ENCODE data around the gene ADAM8. TPM values are rescaled to one million over a fixed set of nuclear protein-coding genes. Genes with fewer than 3 reads are reported as not detected.

ADAM8 gene
- total and polyA plus RNA-seq, 2 of the 4 experiments (the other 2 are of a cell fraction) = under 0.01 to 0.74 TPM

GRCh38 chr10:133309100-133309719 lies 32.5 kb upstream of the ADAM8 start:
- dilution Hi-C loops (cut with HindIII; ENCODE audit: low sequenced_read_pairs, unreplicated experiment) = no loop called here
- peaks cover 14% of the 10 kb centered on the region; the same call in 1 of the 2 replicates for H3K9me1 ChIP-seq (ENCODE audit: insufficient read depth, low read length)
- H4K8ac ChIP-seq (ENCODE audit: low read depth in 2 of 2, low read length in 2 of 2) = peak overlapping the region; percentile 96 to 98; a peak in 3 of 4 replicates
- 11% methylated on average over 15 of the region's 46 CpGs; no CpG with 5 or more reads in 1 of the 2 experiments for WGBS, 2 experiments (ENCODE audit: extremely low coverage in 2 of 2, insufficient read length in 1 of 2)
- no peaks in the 10 kb centered on the region for H3K9me3 ChIP-seq (ENCODE audit: control insufficient read depth, insufficient read depth, low read length)
- H2BK15ac ChIP-seq (ENCODE audit: low read depth, low read length) = no peak overlapping the region
- H3K79me1 ChIP-seq (ENCODE audit: low read depth in 1 of 2, low read length in 2 of 2) = peaks cover 9 to 45% of the 10 kb centered on the region in 2 experiments
- peak overlapping the region; percentile 99 for H2AK9ac ChIP-seq (replicated peaks; ENCODE audit: low read depth, low read length, poor library complexity)
- peak overlapping the region; percentile 99 for H3K4ac ChIP-seq (ENCODE audit: low read depth, low read length)
- H3K56ac ChIP-seq (ENCODE audit: extremely low read depth, insufficient read depth, low read length) = peak overlapping the region; percentile 89; the same call in 1 of the 2 replicates
- peak overlapping the region; percentile 97 for H3K23ac ChIP-seq (ENCODE audit: low read depth, low read length)
- peaks cover 14% of the 10 kb centered on the region; the same call in 1 of the 2 replicates for H3K36me3 ChIP-seq (ENCODE audit: control insufficient read depth, insufficient read depth, low read length)
- intact Hi-C loops (cut with micrococcal nuclease) = loop anchor here (2.0 to 5.0 kb wide), 3 partner anchors 47 to 162 kb away; partner anchors contain the start of gene KNDC1
- H2BK120ac ChIP-seq (ENCODE audit: low read depth, low read length) = peak overlapping the region; percentile 90
- peak overlapping the region; percentile 81 for H3K27ac ChIP-seq (ENCODE audit: insufficient read depth, low read length)
- no peaks in the 10 kb centered on the region for H3K27me3 ChIP-seq (ENCODE audit: control insufficient read depth, insufficient read depth, low read length)
- H3K9ac ChIP-seq (ENCODE audit: low read depth, low read length) = peak overlapping the region; percentile 66
- peak overlapping the region; percentile 67 for H3K4me3 ChIP-seq (ENCODE audit: insufficient read depth, low read depth, low read length)
- ChIA-PET CTCF (no interaction called here), POLR2A (ENCODE audit: unreplicated experiment) (no interaction called here)
- DNase-seq (peak; percentile 85), ATAC-seq (ENCODE audit: low read depth) (peak; percentile 97)
- peak overlapping the region; percentile 92 for H2BK5ac ChIP-seq (ENCODE audit: low read depth, low read length, poor library complexity, severe bottlenecking)
- peak overlapping the region; percentile 95 for H3K14ac ChIP-seq (replicated peaks; ENCODE audit: low read depth, low read length)
- peak overlapping the region; percentile 61 for H3K4me2 ChIP-seq (ENCODE audit: low read depth, low read length)
- in situ Hi-C loops (cut with MboI; ENCODE audit: low sequenced_read_pairs) = no loop called here
- no TSS peak for BruUV-seq (replicated peaks)
- H4K91ac ChIP-seq (ENCODE audit: insufficient read depth, low read depth, low read length) = peak overlapping the region; percentile 94
- H3K18ac ChIP-seq (ENCODE audit: low read depth, low read length) = peak overlapping the region; percentile 6; the same call in 1 of the 2 replicates
- peak overlapping the region; percentile 69; the same call in 1 of the 2 replicates for H2AK5ac ChIP-seq (ENCODE audit: low read depth, low read length)
- H4K20me1 ChIP-seq (ENCODE audit: insufficient read depth, low read length) = peaks cover 33% of the 10 kb centered on the region
- H2BK20ac ChIP-seq (ENCODE audit: low read depth, low read length) = no peak overlapping the region
- H3K4me1 ChIP-seq (ENCODE audit: control insufficient read depth, insufficient read depth, low read length) = peaks cover 8% of the 10 kb centered on the region
- H4K5ac ChIP-seq (ENCODE audit: low read depth, low read length) = peak overlapping the region; percentile 18; the same call in 1 of the 2 replicates
- TF ChIP-seq NFE2L2 (IDR thresholded peaks at IDR 0.05; ENCODE audit: low read depth, low read length) = no peak
- no peak for TF ChIP-seq MAFK (IDR thresholded peaks at IDR 0.05; ENCODE audit: low read depth, low read length)
- TF ChIP-seq ELK1 (IDR thresholded peaks at IDR 0.05; ENCODE audit: borderline replicate concordance, low read depth, low read length) = no peak
- TF ChIP-seq CHD1 (IDR thresholded peaks at IDR 0.05; ENCODE audit: low read depth, low read length) = no peak
- no peak for TF ChIP-seq RCOR1 (IDR thresholded peaks at IDR 0.05; ENCODE audit: insufficient replicate concordance, low read length)
- TF ChIP-seq POLR2A (IDR thresholded peaks at IDR 0.05; ENCODE audit: low read depth, low read length) = no peak
- no peak for TF ChIP-seq MXI1 (IDR thresholded peaks at IDR 0.05; ENCODE audit: borderline replicate concordance, low read depth, low read length)
- no peak for TF ChIP-seq RAD21 (IDR thresholded peaks at IDR 0.05; ENCODE audit: low read length)
- no peak for TF ChIP-seq MAZ (IDR thresholded peaks at IDR 0.05; ENCODE audit: borderline replicate concordance, low read depth, low read length)
- TF ChIP-seq FOS (IDR thresholded peaks at IDR 0.05; ENCODE audit: low read depth, low read length) = no peak
- TF ChIP-seq CEBPB (IDR thresholded peaks at IDR 0.05; ENCODE audit: low read depth, low read length) = no peak
- peak overlapping the region; percentile 99 for H2AFZ ChIP-seq (replicated peaks; ENCODE audit: low read length, poor library complexity)
